CD4-positive, alpha-beta memory T cell (primary cell): Measurements from ENCODE around the gene ASTN2. TPM values are rescaled to one million over a fixed set of nuclear protein-coding genes. Genes with fewer than 3 reads are reported as not detected.
A peak's percentile ranks its signal among the peaks of the same experiment; 100 is the strongest.

ENCODE experiments used
- CTCF ChIA-PET: fragments of 350-600 bp; sonication (Branson Sonifier 250); formaldehyde crosslinking; loops from one replicate; lab custom pipeline; 2021; ENCODE audit warnings: inconsistent platforms; ENCODE audit not compliant: partially characterized antibody; lab: Charles Lee
- POLR2A ChIA-PET: fragments of 350-600 bp; sonication (Branson Sonifier 250); formaldehyde crosslinking; loops from one replicate; lab custom pipeline; 2021; ENCODE audit not compliant: partially characterized antibody; lab: Charles Lee
- DNase-seq, 5 donors: peaks; one replicate each; pipeline versions ENCODE4 v3.0.0 to v3.0.0-alpha.2; 2020 to 2022; ENCODE audit warnings: mixed read lengths in 1 of 5
- H3K27ac ChIP-seq: one replicate; pipeline ENCODE4 v1.7.0; 2013; ENCODE audit warnings: low read depth, low read length
- H3K27me3 ChIP-seq: 2 replicates; pipeline ENCODE4 v1.7.0; 2013; ENCODE audit warnings: mild to moderate bottlenecking, low read length, moderate library complexity; ENCODE audit not compliant: insufficient read depth
- H3K36me3 ChIP-seq: 2 replicates; pipeline ENCODE4 v1.7.0; 2013; ENCODE audit warnings: mild to moderate bottlenecking, low read length, moderate library complexity; ENCODE audit not compliant: insufficient read depth
- H3K4me1 ChIP-seq: 2 replicates; pipeline ENCODE4 v1.7.0; 2013; ENCODE audit warnings: mild to moderate bottlenecking, low read length, moderate library complexity; ENCODE audit not compliant: insufficient read depth
- H3K4me3 ChIP-seq, 2 donors: one replicate each; pipeline ENCODE4 v1.7.0; 2013; ENCODE audit warnings: low read length in 2 of 2, mild to moderate bottlenecking in 1 of 2
- H3K9me3 ChIP-seq, 2 donors: one replicate each; pipeline ENCODE4 v1.7.0; 2013; ENCODE audit warnings: low read length in 2 of 2, control low read depth in 1 of 2; ENCODE audit not compliant: control insufficient read depth in 1 of 2
- H3K27ac Mint-ChIP-seq, 7 donors: one replicate each; pipeline ENCODE4 v1.8.0; 2020 to 2021; ENCODE audit warnings: mixed read lengths in 7 of 7, mild to moderate bottlenecking in 6 of 7, inconsistent platforms in 3 of 7, moderate library complexity in 3 of 7
- H3K27me3 Mint-ChIP-seq, 2 donors: one replicate each; pipeline ENCODE4 v1.8.0; 2020 to 2021; ENCODE audit warnings: mixed read lengths in 2 of 2
- H3K36me3 Mint-ChIP-seq, 2 donors: one replicate each; pipeline ENCODE4 v1.8.0; 2020 to 2021; ENCODE audit warnings: mixed read lengths in 2 of 2, inconsistent platforms in 1 of 2, mild to moderate bottlenecking in 1 of 2
- H3K4me1 Mint-ChIP-seq, 4 donors: one replicate each; pipeline ENCODE4 v1.8.0; 2020 to 2021; ENCODE audit warnings: mixed read lengths in 4 of 4, mild to moderate bottlenecking in 1 of 4
- H3K4me3 Mint-ChIP-seq, 8 donors: one replicate each; pipeline ENCODE4 v1.8.0; 2020 to 2021; ENCODE audit warnings: mixed read lengths in 8 of 8, mild to moderate bottlenecking in 7 of 8, moderate library complexity in 6 of 8, inconsistent platforms in 3 of 8
- H3K9me3 Mint-ChIP-seq, 8 donors: one replicate each; pipeline ENCODE4 v1.8.0; 2020 to 2021; ENCODE audit warnings: mixed read lengths in 8 of 8, mild to moderate bottlenecking in 5 of 8, inconsistent platforms in 3 of 8, moderate library complexity in 1 of 8
- intact Hi-C: fragments of 100-400 bp; cut with micrococcal nuclease; formaldehyde crosslinking; loops from one replicate; pipeline ENCODE4 v1.15.1; 2023
- polyA plus RNA-seq, 2 donors: library from polyadenylated mRNA; unstranded; fragments of 300-500 nt; fragmentation: Illumina TruSeq; gene quantifications; one replicate each; pipeline ENCODE4 v1.2.3, GENCODE V29; 2021
- total RNA-seq, 2 experiments: library from RNA; stranded (reverse); gene quantifications; one replicate each; pipeline ENCODE4 v1.2.3, GENCODE V29; 2021

Gene ASTN2
- total and polyA plus RNA-seq, 4 experiments from 2014 or later, result 2.7 to 5.9 (median 4.8) TPM

DNA sequence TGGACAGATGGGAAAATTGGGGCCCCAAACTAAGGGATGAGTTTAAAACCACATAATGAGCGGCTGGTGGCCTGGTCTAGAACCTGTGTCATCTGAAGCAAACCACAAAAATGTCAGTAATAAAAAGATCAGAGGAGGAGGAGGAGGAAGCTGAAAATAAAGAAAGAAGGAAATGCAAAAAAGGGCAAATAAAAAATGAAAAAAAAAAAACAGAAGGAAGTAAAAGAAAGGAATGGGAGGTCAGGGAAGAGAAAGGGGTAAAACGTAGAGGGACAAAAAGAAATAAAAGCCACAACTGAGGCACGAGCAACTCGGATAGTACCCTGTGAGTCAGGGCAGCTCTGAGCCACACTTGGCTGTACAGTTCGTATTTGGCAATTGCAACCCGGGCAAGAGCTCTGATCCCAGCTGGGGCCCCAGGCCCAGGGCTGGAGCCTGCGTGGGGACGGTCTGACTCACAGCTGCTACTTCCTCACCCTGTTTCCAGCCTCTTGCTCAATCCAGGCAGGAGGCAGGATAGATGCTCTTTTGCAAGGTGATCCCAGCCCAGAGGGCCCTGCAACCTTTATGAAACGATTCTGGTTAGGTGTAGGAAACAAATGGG lies 865.7 kb downstream of the ASTN2 start:
- peaks cover 0 to 3% of the 10 kb centered on the region in 2 donors for H3K36me3 Mint-ChIP-seq
- no peaks in the 10 kb centered on the region for H3K9me3 ChIP-seq
- H3K36me3 ChIP-seq, result no peaks in the 10 kb centered on the region
- intact Hi-C loops, result no loop called here
- no peaks in the 10 kb centered on the region for H3K4me1 ChIP-seq
- POLR2A ChIA-PET, result no interaction called here
- peak overlapping the region in 1 of 7 donors; percentile 24 for H3K27ac Mint-ChIP-seq
- H3K4me3 ChIP-seq, result no peak overlapping the region
- no peak overlapping the region for H3K4me3 Mint-ChIP-seq
- H3K27me3 Mint-ChIP-seq, result no peaks in the 10 kb centered on the region
- H3K4me1 Mint-ChIP-seq, result peaks cover 3 to 4% (median 4%) of the 10 kb centered on the region in 4 donors
- no peak for DNase-seq
- H3K27me3 ChIP-seq, result no peaks in the 10 kb centered on the region
- no peak overlapping the region for H3K27ac ChIP-seq
- H3K9me3 Mint-ChIP-seq, result no peaks in the 10 kb centered on the region
- CTCF ChIA-PET, result no interaction called here

DNA sequence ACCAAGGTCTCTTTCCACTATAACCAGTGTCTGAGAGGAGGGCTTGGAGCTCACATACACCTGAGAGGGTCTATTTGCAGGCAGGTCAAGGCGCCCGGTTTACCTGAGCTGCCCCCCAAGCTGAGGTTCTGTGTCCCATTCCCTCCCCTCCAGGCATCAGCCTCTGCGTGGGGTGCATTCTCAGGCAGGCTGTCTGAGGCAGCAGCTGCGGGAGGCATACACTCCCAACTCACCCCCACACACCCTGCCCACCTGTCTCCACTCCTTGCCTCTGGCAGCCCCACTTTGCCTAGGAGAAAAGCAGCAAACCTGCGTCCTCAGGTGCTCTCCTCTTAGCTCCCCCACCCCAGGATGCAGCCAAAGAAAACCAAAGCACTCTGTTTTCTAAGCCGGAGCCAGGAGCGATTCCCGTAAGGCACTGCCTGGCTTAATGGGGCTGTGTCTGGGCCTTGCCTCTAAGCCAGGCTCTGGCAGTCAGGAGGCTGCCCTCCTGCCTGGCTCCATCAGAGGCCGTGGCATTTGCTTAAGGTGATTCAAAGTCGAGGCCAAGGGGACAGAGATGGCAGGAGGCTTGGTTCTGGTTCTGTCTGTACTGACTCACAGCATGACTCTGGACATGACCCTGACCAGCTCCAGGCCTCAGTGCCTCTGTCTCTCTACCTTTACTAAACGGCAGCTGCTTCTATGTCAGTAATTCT lies 867.0 kb downstream of the ASTN2 start:
- POLR2A ChIA-PET, result no interaction called here
- Mint-ChIP-seq H3K27me3 (no peaks in the 10 kb centered on the region), H3K9me3 (no peaks in the 10 kb centered on the region), H3K4me3 (no peak overlapping the region), H3K36me3 (peaks cover 0 to 11% of the 10 kb centered on the region in 2 donors), H3K4me1 (peaks cover 3 to 4% (median 4%) of the 10 kb centered on the region in 4 donors), H3K27ac (no peak overlapping the region)
- no peaks in the 10 kb centered on the region for H3K27me3 ChIP-seq
- DNase-seq, result no peak
- no peak overlapping the region for H3K4me3 ChIP-seq
- no peak overlapping the region for H3K27ac ChIP-seq
- CTCF ChIA-PET, result no interaction called here
- intact Hi-C loops, result no loop called here
- H3K36me3 ChIP-seq, result no peaks in the 10 kb centered on the region
- H3K9me3 ChIP-seq, result no peaks in the 10 kb centered on the region
- H3K4me1 ChIP-seq, result no peaks in the 10 kb centered on the region

DNA sequence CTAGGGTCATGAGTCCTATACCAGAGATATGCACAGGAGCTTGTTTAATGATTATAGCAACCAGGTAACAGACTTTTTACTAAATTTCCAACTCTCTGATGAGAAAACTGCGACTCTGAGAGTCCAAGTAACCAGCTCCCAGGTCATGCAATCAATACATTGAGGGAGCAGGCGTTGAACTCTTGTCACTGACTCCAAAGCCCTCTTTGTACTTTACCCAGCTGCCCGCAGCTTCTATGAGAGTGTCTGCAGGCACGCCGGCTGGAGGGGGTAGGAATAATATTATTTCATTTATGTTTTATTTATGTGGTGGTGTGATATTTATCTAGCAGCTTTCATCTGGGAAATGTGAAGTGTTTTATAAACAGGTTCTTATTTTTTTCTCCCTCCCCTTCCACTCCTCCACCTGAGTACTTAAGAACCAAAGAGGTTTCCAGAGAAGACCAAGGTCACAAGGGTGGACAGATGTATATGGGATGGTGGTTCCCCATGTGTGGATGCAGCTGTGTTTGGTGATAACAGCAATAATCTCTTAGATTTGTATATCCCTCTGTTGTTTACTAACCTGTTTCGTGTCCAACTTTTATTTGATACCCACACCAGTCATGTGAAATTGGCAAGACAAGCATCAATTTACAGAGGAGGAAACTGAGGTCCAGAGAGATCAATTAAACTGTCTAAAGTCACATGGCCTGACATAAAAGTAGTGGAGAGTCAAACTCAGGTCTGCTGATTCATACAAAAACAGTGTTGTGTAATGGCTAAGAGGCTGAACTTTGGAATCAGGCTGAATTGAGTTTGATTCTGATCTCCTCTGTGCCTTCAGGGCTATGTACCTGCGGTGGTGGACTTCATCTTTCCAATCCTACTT lies 867.9 kb downstream of the ASTN2 start:
- Histone ChIP-seq H3K36me3 (no peaks in the 10 kb centered on the region), H3K9me3 (no peaks in the 10 kb centered on the region), H3K27ac (no peak overlapping the region), H3K27me3 (no peaks in the 10 kb centered on the region), H3K4me3 (no peak overlapping the region), H3K4me1 (no peaks in the 10 kb centered on the region)
- ChIA-PET CTCF (no interaction called here), POLR2A (no interaction called here)
- no peak for DNase-seq
- Mint-ChIP-seq H3K27ac (no peak overlapping the region), H3K36me3 (peaks cover 0 to 11% of the 10 kb centered on the region in 2 donors), H3K4me1 (peaks cover 3 to 4% (median 4%) of the 10 kb centered on the region in 4 donors), H3K27me3 (no peaks in the 10 kb centered on the region), H3K4me3 (no peak overlapping the region), H3K9me3 (no peaks in the 10 kb centered on the region)
- intact Hi-C loops, result no loop called here

DNA sequence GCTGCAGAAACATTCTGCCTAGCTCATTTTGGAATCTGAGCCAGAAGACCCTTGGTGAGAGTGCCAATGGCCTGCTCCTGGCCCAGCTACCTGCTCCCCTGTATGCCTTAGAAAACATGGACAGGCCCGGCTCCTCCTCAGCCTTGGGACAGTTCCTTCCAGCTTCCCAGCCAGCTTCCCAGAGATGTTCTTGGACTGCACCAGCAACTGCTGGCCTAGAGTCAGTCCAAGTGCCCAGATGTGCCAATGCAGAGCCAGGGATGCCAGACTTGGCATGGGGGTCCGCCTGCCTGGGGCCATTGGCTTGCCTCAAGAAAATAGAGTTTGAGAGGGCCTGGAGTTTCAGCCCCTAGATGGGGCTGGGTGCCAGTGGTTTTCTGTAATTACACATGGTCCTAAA lies 870.0 kb downstream of the ASTN2 start:
- no peak for DNase-seq
- intact Hi-C loops, result no loop called here
- no peaks in the 10 kb centered on the region for H3K9me3 ChIP-seq
- ChIA-PET POLR2A (no interaction called here), CTCF (no interaction called here)
- no peaks in the 10 kb centered on the region for H3K27me3 ChIP-seq
- no peak overlapping the region for H3K4me3 ChIP-seq
- Mint-ChIP-seq H3K36me3 (peaks cover 3 to 14% of the 10 kb centered on the region in 2 donors), H3K27ac (no peak overlapping the region), H3K4me3 (no peak overlapping the region), H3K4me1 (peaks cover 3 to 4% (median 4%) of the 10 kb centered on the region in 4 donors), H3K9me3 (peaks cover 0 to 6% (median 2%) of the 10 kb centered on the region in 8 donors), H3K27me3 (no peaks in the 10 kb centered on the region)
- H3K36me3 ChIP-seq, result no peaks in the 10 kb centered on the region
- no peaks in the 10 kb centered on the region for H3K4me1 ChIP-seq
- no peak overlapping the region for H3K27ac ChIP-seq

DNA sequence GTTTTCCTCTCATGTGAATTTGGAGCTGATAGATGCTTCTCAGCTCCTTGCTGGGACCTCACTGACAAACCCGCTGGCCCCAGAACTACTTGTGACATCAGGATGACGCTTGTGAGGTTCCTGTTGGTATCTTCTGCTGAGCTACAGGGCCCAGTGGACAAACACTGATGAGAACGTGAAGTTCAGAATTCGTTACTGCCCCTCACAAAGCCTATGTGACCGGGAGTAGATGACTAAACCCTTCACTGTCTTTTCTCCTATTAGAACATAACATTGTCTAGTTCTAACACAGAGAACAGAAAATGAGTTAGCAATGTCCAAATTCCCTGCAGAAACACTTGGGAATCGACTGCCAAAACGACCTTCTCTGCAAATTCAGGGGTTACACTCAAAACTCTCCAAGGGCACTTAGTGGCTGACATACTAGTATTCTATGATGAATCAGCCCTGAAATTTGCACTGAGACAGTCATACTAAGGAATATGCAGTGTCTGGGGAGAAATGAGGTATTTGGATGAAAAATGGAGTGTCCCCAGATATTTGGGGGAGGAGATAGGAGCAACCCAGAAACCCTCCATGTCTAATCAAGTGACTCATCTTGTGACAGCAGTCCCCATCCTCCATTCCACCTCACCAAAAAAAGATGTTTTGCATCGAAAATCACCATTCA lies 871.0 kb downstream of the ASTN2 start:
- ChIA-PET POLR2A (no interaction called here), CTCF (no interaction called here)
- Mint-ChIP-seq H3K27ac (no peak overlapping the region), H3K4me3 (no peak overlapping the region), H3K4me1 (peaks cover under 1 to 2% (median 2%) of the 10 kb centered on the region in 4 donors), H3K36me3 (peaks cover 3 to 19% of the 10 kb centered on the region in 2 donors), H3K27me3 (no peaks in the 10 kb centered on the region), H3K9me3 (peaks cover 0 to 11% (median 6%) of the 10 kb centered on the region in 8 donors)
- Histone ChIP-seq H3K27me3 (no peaks in the 10 kb centered on the region), H3K4me3 (no peak overlapping the region), H3K27ac (no peak overlapping the region), H3K4me1 (no peaks in the 10 kb centered on the region), H3K36me3 (no peaks in the 10 kb centered on the region), H3K9me3 (no peaks in the 10 kb centered on the region)
- intact Hi-C loops, result no loop called here
- DNase-seq, result no peak

DNA sequence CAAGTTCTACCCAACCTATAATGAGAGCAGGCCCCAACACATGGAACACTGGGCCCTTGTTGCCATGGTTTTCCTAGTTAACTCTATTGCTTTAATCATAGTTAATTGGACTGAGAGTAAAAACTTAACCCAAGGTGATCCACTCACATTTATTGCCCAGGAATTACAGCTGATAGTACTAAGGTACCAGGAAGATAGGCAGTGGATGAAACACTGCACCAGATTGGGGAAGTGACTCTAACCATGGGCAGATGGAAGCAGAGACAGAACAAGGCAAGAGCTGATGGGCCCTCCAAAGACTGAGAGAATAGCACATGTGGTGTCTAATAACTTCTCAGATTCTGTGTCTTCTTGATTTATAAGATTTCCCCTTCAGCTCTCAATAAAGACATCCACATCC lies 873.5 kb downstream of the ASTN2 start:
- peaks cover 0 to 31% (median 15%) of the 10 kb centered on the region in 8 donors for H3K9me3 Mint-ChIP-seq
- Histone ChIP-seq H3K36me3 (no peaks in the 10 kb centered on the region), H3K4me1 (no peaks in the 10 kb centered on the region), H3K4me3 (no peak overlapping the region), H3K27ac (no peak overlapping the region), H3K27me3 (no peaks in the 10 kb centered on the region), H3K9me3 (no peaks in the 10 kb centered on the region)
- DNase-seq, result no peak
- no peak overlapping the region for H3K4me3 Mint-ChIP-seq
- peaks cover 6 to 23% of the 10 kb centered on the region in 2 donors for H3K36me3 Mint-ChIP-seq
- CTCF ChIA-PET, result no interaction called here
- intact Hi-C loops, result no loop called here
- peaks cover 0 to under 1% (median 0%) of the 10 kb centered on the region in 4 donors for H3K4me1 Mint-ChIP-seq
- no peak overlapping the region for H3K27ac Mint-ChIP-seq
- POLR2A ChIA-PET, result no interaction called here
- no peaks in the 10 kb centered on the region for H3K27me3 Mint-ChIP-seq
